NCI-H128 (cell line): ENCODE data around the gene PPP6R2.

Experiments
- DNase-seq: peaks from one replicate; lab custom pipeline; 2025; ENCODE audit not compliant: unreplicated experiment; lab: John Stamatoyannopoulos, UW

PPP6R2 gene

GRCh38 chr22:50342651-50343540 lies at the start of gene PPP6R2:
Gene PPP6R2, plus strand, starts transcription at chr22:50343327. Its CDS starts 50,582 bp downstream, at chr22:50393909.
- DNase-seq, result peak; percentile 20

- DNase-seq, result no peak
These were observed 49.4 kb upstream of the PPP6R2 start for GRCh38 chr22:50293441-50294318.

- DNase-seq, result no peak
These were observed 48.8 kb upstream of the PPP6R2 start for GRCh38 chr22:50294319-50294656.

GRCh38 chr22:50296658-50297490 lies 46.3 kb upstream of the PPP6R2 start:
- DNase-seq, result no peak

GRCh38 chr22:50297510-50298265 lies 45.4 kb upstream of the PPP6R2 start:
- no peak for DNase-seq

- DNase-seq, result no peak
These were observed 44.9 kb upstream of the PPP6R2 start for GRCh38 chr22:50298266-50298637.

- no peak for DNase-seq
These were observed 44.0 kb upstream of the PPP6R2 start for GRCh38 chr22:50298937-50299784.

- DNase-seq, result no peak
These were observed 43.1 kb upstream of the PPP6R2 start for GRCh38 chr22:50299785-50300619.

- DNase-seq, result no peak
These were observed 42.4 kb upstream of the PPP6R2 start for GRCh38 chr22:50300620-50301257.

GRCh38 chr22:50301581-50301991 lies 41.5 kb upstream of the PPP6R2 start:
- no peak for DNase-seq

- no peak for DNase-seq
These were observed 41.0 kb upstream of the PPP6R2 start for GRCh38 chr22:50302041-50302541.

GRCh38 chr22:50302564-50302963 lies 40.6 kb upstream of the PPP6R2 start:
- no peak for DNase-seq

- no peak for DNase-seq
These were observed 39.6 kb upstream of the PPP6R2 start for GRCh38 chr22:50303515-50303847.

GRCh38 chr22:50303848-50304527 lies 39.1 kb upstream of the PPP6R2 start:
- DNase-seq, result no peak

- DNase-seq, result no peak
These were observed 38.4 kb upstream of the PPP6R2 start for GRCh38 chr22:50304528-50305392.

GRCh38 chr22:50305393-50305922 lies 37.7 kb upstream of the PPP6R2 start:
- DNase-seq, result no peak
